Stromal cell of bone marrow (primary cell): ENCODE results near the gene SLC23A2.
A peak's percentile ranks its signal among the peaks of the same experiment; 100 is the strongest.
"Not testable (repeated sequence)": the region's sequence is repeated elsewhere in the genome, so short reads cannot be mapped to it uniquely, and the experiment has no call there.

Experiments
- DNase-seq: peaks from one replicate; pipeline ENCODE4 v3.0.0-alpha.2; 2012; ENCODE audit warnings: low read depth

SLC23A2 gene

DNA sequence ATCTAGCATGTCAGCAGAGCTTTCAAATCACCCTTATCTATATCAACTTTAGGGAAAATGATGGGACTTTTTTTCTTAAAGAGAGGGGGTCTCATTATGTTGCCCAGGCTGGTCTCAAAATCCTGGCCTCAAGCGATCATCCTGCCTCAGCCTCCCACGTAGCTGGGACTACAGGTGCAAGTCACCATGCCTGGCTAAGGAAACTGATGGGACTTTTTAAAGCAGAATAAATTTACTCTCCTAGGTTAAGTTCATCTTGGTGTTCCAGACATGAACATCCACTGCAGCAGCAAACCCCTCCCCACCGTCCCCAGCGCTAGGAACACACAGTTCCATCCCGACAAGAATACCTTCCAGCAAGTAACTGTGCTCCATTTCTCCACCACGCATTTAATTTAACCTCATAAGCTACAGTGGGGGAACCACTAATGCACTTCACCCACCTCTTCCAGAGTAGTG is 64.9 kb downstream of the SLC23A2 start:
- DNase-seq = no peak

DNA sequence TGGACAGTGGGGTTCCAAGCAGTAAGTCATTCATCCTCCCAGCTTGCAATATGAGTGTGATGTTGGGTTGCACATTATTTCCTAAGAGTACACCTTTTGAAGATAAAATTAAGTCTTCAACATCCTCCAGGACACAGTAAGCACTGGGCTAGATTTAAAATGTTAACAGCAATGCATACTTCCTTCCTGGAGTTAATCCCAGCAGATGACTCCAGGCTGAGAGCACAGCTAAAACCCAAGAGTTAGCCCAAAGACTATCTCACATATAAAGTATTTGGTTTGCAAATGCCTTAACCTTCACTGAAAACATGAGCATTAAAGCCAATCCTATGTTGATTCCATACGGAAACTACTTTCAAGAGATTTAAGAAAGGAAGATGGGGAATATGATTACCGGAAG is 69.2 kb downstream of the SLC23A2 start:
- DNase-seq = no peak

DNA sequence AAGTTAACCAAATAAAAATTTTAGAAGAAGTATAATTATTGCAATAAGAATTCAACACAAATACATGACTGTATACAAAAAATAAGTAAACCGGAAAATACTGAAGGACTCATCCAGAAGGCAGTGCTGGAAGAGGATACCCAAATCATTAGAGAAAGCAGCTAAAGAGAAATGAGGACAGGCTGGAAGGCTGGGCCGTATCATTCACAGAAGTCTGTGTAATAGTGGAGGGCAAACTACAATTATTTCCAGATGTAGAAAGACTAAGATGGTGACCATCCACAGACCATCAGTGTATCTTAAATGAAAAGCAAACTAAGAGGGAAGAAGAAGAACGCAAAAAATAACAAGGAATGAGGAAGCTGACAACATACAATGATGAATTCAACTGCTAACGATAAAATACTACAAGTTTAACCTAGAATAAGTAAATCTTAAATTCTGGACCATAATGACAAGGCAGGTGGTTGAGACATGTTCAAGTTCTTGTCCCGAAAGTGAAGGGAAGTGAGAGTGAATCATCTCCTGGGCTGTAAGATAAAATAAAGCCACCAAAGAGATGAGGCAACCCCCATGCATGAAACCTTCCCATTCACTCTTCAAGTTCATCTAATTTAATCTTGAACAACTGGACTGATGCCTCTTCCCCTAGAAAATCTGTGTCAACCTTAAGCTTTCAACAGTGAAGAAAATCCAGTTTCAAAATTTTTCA is 71.5 kb downstream of the SLC23A2 start:
- no peak for DNase-seq

DNA sequence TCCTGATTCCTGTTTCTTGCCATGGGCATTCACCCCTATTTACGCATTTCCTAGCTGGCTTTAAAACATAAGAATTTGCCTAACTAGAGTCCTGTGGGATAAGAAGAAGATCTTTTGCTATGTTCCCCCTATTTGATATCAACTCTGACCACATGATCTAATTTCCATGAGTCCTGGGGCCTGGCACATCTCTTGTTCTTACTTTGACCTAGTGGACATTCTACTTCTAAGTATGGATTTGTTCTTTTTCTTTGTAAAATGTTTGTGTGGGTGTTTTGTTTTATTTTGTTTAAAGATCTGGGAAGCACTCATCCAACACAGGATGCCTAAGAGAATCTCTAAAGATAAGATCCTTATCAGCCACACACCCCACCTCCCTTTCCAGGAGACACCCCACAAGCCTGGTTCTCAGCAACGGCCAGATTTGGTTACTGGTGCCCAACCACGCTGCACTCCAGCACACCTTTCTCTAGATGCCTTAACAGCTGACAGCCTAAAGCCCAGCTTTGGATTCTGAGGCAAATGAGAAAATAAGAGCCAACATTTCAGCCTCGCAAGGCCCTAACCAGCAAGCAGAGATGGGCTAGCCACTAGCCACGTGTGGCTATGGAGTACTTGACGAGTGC is 74.7 kb downstream of the SLC23A2 start:
- no peak for DNase-seq

DNA sequence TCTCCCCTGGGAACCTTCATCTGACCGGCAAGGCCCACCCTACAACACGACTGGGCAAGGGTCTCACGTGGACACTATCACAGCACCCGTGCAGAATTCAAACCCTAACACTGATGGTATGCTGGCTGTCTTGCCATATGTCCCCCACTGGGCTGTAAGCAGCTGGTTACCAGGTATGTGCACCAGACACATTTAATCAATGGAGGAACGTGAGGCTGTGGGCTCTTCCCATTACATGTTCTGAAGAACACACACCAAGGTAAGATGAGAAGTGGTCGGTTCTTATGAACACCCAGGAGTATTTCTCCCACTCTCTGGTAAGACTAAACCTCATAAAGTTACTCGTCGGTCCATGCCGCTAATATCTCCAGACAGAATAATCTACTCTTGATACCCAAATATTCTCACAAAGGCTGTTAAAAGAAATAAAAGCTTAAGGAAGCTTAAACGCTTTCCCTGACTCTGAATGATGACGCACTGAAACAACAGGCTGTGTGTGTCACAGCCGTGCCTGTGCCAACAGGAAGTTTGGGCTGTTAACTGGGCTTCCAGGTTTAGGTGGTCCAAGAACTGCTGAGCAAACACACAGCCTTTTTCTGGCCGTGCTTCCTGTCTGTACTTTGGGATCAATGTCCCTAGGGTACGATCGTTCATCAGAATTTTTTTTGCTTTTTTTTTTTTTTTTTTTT is 75.3 kb downstream of the SLC23A2 start:
- DNase-seq = peak; percentile 82

DNA sequence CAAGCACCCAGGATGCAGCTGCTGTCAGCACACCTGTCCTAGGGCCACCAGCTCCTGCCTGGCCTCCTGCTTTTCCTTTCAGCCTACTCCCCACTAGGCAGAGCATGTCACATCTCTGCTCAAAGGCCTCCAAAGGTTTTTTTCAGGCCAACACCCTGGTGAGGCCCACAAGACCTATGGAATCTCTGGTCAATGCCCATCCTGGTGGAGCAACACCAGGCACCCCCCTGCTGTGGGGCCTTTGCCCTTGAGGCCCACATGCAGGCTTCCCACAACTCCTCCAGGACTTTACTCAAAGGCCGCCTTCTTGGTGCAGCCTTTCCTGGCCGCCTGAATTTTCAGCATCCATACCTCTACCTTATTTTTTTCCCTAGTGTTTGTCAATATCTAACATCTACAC is 76.9 kb downstream of the SLC23A2 start:
- DNase-seq = no peak

DNA sequence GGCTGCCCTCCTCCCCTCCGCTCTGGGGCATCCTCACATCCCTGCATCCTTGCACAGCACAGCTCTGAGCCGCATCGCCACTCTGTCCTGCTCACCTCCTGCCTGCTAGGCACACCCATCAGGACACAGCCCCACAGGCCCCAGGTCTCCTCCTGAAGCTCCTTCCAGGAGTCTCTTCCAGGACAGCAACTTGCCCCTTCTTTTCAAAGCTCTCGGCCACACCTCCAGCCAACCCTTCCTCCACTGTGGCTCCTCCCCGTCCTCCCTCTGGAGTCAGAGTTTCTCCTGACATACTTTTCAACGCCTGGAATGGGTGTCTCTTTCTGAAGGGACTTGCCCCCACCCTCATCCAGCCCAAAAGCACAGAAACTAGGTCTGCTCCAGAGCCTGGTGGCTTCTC is 77.3 kb downstream of the SLC23A2 start:
- no peak for DNase-seq

DNA sequence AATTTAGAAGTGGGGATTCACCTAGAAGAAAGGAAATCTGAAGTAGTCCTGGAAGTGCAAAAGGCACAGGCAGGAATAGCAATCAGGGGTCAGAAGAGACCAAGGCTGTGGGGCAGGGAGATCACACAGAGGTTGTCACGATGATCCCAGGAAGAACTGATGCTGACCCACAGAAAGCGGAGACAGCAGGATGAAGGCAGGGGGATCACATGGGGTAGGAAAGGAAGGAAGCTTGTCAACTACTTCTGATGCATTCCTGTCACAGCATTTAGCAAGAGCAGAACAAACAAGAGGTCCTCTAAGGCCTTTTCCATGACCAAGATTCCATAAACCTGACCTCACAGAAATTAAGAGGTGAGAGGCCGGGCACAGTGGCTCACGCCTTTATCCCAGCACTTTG is 79.1 kb downstream of the SLC23A2 start:
- DNase-seq = no peak

DNA sequence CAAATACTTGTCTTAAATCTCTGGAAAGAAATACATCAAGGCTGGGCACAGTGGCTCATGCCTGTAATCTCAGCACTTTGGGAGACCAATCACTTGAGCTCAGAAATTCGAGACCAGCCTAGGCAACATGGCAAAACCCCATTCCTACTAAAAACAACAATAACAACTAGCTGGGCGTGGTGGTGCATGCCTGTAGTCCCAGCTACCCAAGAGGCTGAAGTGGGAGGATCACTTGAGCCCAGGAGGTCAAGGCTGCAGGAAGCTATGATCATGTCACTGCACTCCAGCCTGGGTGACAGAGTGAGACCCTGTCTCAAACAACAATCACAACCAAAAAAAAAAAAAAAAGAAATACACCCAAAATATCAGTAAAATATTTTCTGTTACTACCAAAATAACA is 80.0 kb downstream of the SLC23A2 start:
- not testable (repeated sequence) for DNase-seq

DNA sequence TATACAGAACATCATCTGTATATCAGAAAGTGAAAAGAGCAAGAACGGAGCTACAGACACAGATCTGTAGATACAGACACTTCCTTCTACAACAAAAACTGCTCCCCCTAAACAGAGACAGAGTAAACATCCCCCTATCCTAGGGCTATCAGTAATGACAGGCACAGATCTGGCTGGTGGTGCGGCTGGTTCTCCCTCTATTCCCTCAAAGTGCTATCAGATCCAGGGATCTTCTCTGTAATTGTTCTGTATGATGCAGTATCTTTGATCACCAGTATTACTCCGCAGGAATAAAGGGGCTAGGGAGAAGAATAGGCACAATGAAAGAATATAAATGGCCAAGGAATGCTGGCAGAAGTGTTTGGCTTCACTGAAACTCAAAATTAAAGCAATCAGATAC is 80.7 kb downstream of the SLC23A2 start:
- no peak for DNase-seq

DNA sequence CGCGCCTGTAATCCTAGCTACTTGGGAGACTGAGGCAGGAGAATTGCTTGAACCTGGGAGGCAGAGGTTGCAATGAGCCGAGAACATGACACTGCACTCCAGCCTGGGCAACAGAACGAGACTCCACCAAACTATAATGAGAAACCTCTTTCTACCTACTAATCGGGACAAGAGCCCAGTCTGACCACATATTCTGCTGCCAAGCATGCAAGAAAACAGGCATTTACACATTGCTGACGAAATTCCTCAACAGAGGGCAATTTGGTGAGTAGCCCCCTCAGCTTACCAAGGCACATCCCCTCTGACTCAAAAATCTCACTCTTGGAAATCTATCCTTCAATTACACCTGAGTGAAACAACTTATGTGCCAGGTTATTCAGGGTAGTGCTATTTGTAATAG is 81.2 kb downstream of the SLC23A2 start:
- DNase-seq = no peak

DNA sequence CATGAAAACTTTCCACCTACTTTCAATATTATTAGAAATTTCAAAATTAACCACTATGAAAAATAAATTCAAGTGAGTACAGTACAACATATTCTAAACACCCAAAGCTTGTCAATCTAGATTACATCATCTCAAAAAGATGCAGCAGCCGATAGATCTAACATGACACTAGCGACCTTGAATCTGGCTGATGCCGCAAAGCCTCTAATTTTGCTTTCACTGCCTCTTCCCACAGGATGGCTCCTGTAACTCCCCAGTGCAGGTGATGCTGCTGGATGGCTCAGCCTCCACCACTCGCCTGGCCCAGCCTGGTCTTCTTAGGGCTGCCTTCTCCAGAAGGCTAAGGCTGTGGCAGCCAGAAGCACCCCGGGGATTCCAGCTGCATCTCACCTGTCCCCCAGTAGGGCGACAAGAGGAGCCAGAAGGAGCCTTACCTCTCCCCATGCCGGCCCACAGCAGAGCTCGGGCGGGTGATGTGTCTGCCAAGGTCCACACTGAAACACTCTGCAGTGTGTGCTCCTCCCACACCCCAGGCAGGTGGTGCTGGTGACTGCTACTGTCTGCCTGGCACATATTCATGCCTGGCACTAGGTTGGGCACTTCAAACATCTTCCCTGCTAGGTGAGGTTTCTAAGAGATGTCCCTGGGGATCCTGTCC is 82.1 kb downstream of the SLC23A2 start:
- DNase-seq = no peak

DNA sequence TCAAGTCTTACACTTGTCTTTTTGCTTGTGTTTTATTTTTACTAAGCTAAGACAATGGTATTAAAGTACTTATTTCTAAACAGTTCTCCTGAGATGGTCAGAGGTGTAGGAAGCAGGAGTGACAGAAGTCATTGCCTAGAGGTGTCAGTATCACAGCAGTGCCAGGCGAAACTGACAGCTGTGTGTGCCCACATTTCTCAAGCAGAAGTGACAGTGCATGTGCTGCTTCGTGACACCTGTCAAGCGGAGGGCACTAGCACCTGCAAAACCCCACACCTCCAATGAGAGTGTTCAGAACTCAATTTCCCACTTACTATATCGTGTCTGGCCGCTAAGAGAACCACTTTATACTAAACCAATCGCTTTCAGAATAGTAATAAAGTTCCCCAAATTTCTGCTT is 82.8 kb downstream of the SLC23A2 start:
- no peak for DNase-seq

DNA sequence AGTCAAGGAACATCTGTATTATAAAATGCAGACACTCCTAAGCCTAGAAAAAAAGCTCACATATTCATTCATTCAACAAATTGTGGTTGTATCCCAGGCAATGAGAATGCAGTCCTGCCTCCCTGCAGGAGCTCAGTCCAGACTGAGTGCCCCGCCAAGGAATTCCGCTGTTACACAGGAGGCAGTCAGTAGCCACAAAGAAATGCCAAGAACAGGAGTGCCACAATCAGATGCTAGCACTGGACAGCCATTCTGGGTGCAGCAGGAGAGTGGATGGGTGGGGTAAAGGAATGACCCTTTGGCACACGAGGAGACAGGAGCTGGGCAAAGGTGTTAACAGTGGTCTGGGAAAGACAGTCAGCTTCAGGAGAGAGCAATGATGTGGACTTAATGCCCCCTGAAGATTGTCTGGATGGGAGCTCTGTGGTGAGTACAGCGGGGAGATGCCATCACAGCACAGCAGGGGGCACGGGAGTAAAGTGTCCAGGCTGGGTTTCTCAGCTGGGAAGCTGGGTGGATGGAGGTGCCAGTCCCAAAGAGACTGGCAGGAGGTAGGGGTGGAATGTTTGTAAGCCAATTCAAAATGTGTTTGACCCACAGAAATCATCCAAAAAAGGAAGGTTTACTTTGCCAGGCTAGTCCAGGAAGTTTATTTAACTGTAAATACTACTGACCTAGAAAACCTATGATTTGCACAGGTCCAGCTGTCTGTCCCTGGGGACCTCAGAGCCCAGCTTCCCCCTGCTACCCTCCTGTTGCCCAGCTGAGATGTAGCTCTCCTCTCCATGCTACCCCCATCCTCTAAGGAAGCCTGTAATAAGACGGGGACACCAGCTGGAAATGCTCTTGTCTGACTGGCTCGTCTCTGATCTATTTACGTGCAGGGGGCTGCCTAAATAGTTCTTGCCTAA is 84.1 kb downstream of the SLC23A2 start:
- no peak for DNase-seq

DNA sequence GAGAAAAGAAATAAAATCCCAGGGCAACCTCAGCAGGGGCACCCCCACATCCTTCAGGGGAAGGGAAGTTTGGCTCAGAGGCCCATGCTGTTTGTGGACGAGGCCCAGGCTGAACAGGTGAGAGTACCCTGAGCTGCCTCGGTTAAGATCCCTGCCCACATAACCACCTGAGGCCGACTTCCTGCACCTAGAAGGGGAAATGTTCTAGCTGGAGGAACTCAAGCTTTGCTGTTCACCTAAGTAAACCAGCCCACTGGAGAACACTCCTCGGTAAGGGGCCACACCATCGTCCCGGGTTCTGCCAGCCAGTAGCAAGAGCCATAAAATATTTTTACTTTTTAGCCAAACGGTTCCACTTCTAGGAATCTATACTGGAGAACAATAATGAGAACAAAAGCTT is 88.2 kb downstream of the SLC23A2 start:
- DNase-seq = no peak

DNA sequence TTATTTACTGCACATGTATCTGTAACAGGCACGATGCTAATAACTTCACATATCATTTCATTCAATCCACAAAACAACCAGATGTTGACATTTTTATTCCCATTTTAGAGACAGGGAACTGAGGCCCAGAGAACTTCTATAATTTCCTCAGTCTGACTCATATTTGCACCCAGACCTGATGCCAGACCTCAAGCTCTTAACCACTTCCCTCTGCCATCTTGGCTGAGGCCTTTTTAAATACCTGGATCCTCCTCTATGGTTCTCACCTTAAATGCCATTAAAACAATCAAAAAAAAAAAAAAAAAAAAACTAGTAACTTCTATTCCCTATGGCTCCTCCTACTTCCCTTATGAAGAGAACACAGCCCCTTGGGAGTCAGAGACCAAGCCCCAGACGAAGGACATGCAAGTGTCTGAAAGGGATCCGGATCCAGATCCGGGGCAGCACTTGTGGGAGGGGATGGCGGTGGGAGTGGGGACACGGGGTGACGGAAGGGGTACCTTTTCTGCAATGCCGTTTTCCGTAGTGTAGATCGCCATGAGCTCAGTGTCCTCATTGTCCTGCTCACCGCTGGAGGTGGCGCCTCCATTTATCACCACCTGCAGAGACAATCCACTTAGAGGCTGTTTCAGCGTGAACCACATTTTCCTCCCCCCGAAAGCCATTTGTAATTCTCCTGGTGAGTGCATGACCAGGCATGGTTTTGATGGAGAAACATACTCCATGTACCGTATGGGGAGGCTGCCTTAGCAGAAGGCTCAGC is 88.7 kb downstream of the SLC23A2 start:
- DNase-seq = no peak

DNA sequence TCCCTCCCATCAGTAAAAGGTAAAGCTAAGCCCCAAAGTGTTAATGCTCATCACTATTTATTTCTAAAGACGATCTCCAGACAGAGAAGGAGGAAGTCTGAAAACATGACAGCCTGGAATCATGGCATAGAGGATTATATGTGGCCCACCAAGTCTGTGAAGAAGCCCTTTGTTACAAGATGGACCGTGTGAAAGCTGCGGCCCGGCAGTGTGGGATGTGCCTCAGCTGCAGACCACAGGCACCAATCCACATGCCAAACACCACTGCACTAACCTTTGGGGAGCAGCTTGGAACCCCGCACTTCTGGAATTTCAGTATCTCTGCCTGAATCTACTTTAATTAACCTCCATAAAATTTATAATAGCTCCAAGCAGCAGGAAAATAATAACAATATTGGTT is 90.4 kb downstream of the SLC23A2 start:
- DNase-seq = no peak

DNA sequence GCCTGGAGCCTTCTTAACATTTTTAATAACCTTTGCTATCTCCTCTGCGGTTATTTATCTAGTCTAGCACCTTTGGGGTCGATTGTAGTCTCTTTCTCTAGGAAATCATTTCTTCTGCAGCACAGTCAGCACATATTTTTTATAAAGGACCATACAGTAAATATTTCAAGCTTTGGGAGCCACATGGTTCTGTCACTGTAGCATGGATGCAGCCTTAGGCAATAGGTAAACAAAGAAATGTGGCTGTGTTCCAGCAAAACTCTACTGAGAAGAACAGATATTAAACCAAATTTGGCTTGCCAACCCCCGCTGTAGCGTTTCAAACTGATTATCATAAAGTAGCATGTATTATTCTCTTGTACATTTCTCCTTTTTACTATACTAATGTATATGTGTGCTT is 95.7 kb downstream of the SLC23A2 start:
- DNase-seq = no peak

DNA sequence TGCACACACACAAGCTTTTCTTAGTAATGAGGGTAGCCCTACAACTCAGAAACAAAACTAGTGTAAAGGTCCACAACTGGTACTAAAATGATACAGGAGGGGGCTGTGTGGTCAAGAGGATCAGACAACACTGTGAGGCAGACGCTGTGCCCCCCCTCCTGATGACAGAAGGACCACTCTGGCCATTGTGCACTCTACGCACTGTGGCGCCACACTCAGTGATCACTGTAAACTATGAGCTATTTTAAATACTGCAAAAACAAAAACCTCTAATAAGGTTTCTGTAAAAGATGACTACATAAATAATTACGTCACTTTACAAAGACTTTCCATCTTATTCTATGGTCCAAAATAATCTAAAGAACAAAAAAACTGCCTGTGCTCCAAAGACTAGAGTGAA is 96.1 kb downstream of the SLC23A2 start:
- DNase-seq = no peak

DNA sequence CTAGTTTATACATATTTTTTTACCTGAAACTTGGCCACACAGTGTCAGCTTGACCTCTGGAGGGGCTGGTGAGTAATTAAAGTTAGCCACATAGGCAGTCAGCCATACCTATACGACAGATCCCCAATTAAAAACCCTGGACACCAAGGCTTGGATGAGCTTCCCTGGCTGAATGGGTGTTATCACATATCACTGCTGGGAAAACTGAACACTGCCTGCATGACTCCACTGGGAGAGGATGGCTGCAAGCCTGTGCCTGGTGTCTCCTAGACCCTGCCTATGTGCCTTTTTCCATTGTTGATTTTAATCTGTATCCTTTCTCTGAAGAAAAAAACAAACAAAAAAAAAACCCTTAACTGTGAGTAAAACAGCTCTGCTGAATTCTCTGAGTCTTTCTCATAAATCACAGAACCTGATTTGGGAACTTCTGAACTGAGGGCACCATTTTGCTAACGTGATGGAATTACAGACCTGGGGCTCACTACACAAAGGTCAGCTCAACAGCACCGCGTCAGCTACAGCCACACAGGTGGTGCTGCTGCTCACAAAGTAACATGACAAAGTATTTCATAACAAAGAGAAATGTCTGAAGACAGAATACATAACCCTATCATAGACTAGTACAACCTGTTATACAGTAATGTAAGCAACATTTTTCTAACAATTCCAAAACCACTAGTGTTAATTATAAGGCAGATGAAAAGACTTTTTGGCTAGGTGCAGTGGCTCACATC is 97.0 kb downstream of the SLC23A2 start:
- DNase-seq = no peak
